Smooth muscle cell (in vitro differentiated cells): ENCODE data around the gene LENG1. TPM values are rescaled to one million over a fixed set of nuclear protein-coding genes. Genes with fewer than 3 reads are reported as not detected.

Experiments used
- DNase-seq: peaks from one replicate; lab custom pipeline; 2025; ENCODE audit not compliant: unreplicated experiment; lab: John Stamatoyannopoulos, UW
- H2AFZ ChIP-seq: fragments of 200-600 bp; sonication (generic); 2 replicates; pipeline ENCODE4 v1.6.0; 2016; ENCODE audit warnings: antibody characterized with exemption, low read depth, mild to moderate bottlenecking
- H3F3A ChIP-seq: fragments of 200-600 bp; sonication (generic); 2 replicates; pipeline ENCODE4 v1.6.0; 2017; ENCODE audit warnings: antibody characterized with exemption, low read depth
- H3K27ac ChIP-seq: fragments of 200-600 bp; sonication (generic); 2 replicates; pipeline ENCODE4 v1.5.1; 2016; ENCODE audit warnings: low read depth, mild to moderate bottlenecking
- H3K27me3 ChIP-seq: fragments of 200-600 bp; sonication (generic); 2 replicates; pipeline ENCODE4 v1.6.1; 2016; ENCODE audit warnings: low read depth, mild to moderate bottlenecking
- H3K36me3 ChIP-seq: fragments of 200-600 bp; sonication (generic); 2 replicates; pipeline ENCODE4 v1.5.1; 2016; ENCODE audit warnings: low read depth
- H3K4me1 ChIP-seq: fragments of 200-600 bp; sonication (generic); 2 replicates; pipeline ENCODE4 v1.5.1; 2016; ENCODE audit warnings: low read depth
- H3K4me2 ChIP-seq: fragments of 200-600 bp; sonication (generic); 2 replicates; pipeline ENCODE4 v1.6.0; 2016; ENCODE audit warnings: mild to moderate bottlenecking
- H3K4me3 ChIP-seq: fragments of 200-600 bp; sonication (generic); 2 replicates; pipeline ENCODE4 v1.5.1; 2016; ENCODE audit warnings: mild to moderate bottlenecking
- H3K79me2 ChIP-seq: fragments of 200-600 bp; sonication (generic); 2 replicates; pipeline ENCODE4 v1.6.0; 2016; ENCODE audit warnings: low read depth, mild to moderate bottlenecking
- H3K9ac ChIP-seq: fragments of 200-600 bp; sonication (generic); 2 replicates; pipeline ENCODE4 v1.6.0; 2016; ENCODE audit warnings: low read depth
- H3K9me3 ChIP-seq: fragments of 200-600 bp; sonication (generic); replicated peaks from 2 replicates; pipeline ENCODE4 v1.5.1; 2016; ENCODE audit warnings: low read depth
- H4K20me1 ChIP-seq: fragments of 200-600 bp; sonication (generic); 2 replicates; pipeline ENCODE4 v1.6.0; 2016; ENCODE audit warnings: low read depth
- CTCF ChIP-seq: fragments of 200-600 bp; sonication (generic); IDR thresholded peaks from 2 replicates; pipeline ENCODE4 v1.5.1; 2017; ENCODE audit warnings: borderline replicate concordance, mild to moderate bottlenecking, antibody characterized with exemption; ENCODE audit not compliant: insufficient read depth, poor library complexity, severe bottlenecking
- WGBS: methylation state at CpG from one replicate; pipeline ENCODE4 v1.1.7; 2016; ENCODE audit warnings: low lambda C conversion rate; 5-methylcytosine and 5-hydroxymethylcytosine counted together
- polyA plus RNA-seq: library from polyadenylated mRNA; unstranded; fragments of >200 nt; fragmentation: Nextera tagmentation; extraction: Ambion mirVana; gene quantifications from 2 replicates; pipeline ENCODE4 v1.2.1, GENCODE V29; 2016
- total RNA-seq: library from RNA; depleted of rRNA; stranded (reverse); fragments of >200 nt; gene quantifications from 2 replicates; pipeline ENCODE4 v1.2.3, GENCODE V29; 2014

LENG1 gene
- total and polyA plus RNA-seq, 2 experiments from 2014 or later, result 10.9 to 14.1 TPM

GRCh38 chr19:54203151-54203611 lies 43.7 kb upstream of the LENG1 start:
- WGBS, result 50% methylated on average over 9 of the region's 9 CpGs
- no peak overlapping the region for H2AFZ ChIP-seq
- peak overlapping the region; percentile 96 for H3K9ac ChIP-seq
- H3K9me3 ChIP-seq, result no peaks in the 10 kb centered on the region
- peaks cover 62% of the 10 kb centered on the region for H3F3A ChIP-seq
- H3K4me1 ChIP-seq, result peaks cover 21% of the 10 kb centered on the region
- no peak overlapping the region for H3K27ac ChIP-seq
- H3K4me2 ChIP-seq, result peak overlapping the region; percentile 89
- H3K4me3 ChIP-seq, result peak overlapping the region; percentile 72
- H3K27me3 ChIP-seq, result no peaks in the 10 kb centered on the region
- H3K36me3 ChIP-seq, result no peaks in the 10 kb centered on the region
- TF ChIP-seq CTCF, result no peak
- peaks cover 61% of the 10 kb centered on the region for H3K79me2 ChIP-seq
- H4K20me1 ChIP-seq, result peaks cover 72% of the 10 kb centered on the region
- DNase-seq, result no peak

GRCh38 chr19:54201980-54202379 lies 42.5 kb upstream of the LENG1 start:
- Histone ChIP-seq H3K36me3 (no peaks in the 10 kb centered on the region), H3K27ac (no peak overlapping the region), H2AFZ (no peak overlapping the region), H3F3A (peaks cover 50% of the 10 kb centered on the region), H3K4me1 (peaks cover 18% of the 10 kb centered on the region), H3K9me3 (no peaks in the 10 kb centered on the region), H3K79me2 (peaks cover 61% of the 10 kb centered on the region), H3K9ac (peak overlapping the region; percentile 96), H3K27me3 (no peaks in the 10 kb centered on the region), H3K4me3 (peak overlapping the region; percentile 72), H3K4me2 (peak overlapping the region; percentile 89), H4K20me1 (peaks cover 60% of the 10 kb centered on the region)
- 62% methylated on average over 13 of the region's 13 CpGs for WGBS
- TF ChIP-seq CTCF, result no peak
- DNase-seq, result no peak

- H3K4me2 ChIP-seq, result peak overlapping the region; percentile 89
- peaks cover 18% of the 10 kb centered on the region for H3K4me1 ChIP-seq
- H3K79me2 ChIP-seq, result peaks cover 55% of the 10 kb centered on the region
- no peaks in the 10 kb centered on the region for H3K36me3 ChIP-seq
- H2AFZ ChIP-seq, result no peak overlapping the region
- H3F3A ChIP-seq, result peaks cover 42% of the 10 kb centered on the region
- H3K27ac ChIP-seq, result peak overlapping the region; percentile 93
- peaks cover 53% of the 10 kb centered on the region for H4K20me1 ChIP-seq
- peak overlapping the region; percentile 96 for H3K9ac ChIP-seq
- no peaks in the 10 kb centered on the region for H3K9me3 ChIP-seq
- WGBS, result 3% methylated on average over 28 of the region's 28 CpGs
- H3K27me3 ChIP-seq, result no peaks in the 10 kb centered on the region
- no peak for TF ChIP-seq CTCF
- peak overlapping the region; percentile 72 for H3K4me3 ChIP-seq
- no peak for DNase-seq
These were observed 41.7 kb upstream of the LENG1 start for GRCh38 chr19:54201172-54201701.

- no peak overlapping the region for H3K4me3 ChIP-seq
- no peak overlapping the region for H3K4me2 ChIP-seq
- H3K79me2 ChIP-seq, result peaks cover 37% of the 10 kb centered on the region
- H4K20me1 ChIP-seq, result peaks cover 34% of the 10 kb centered on the region
- no peak overlapping the region for H3K27ac ChIP-seq
- no peak for DNase-seq
- no peak overlapping the region for H3K9ac ChIP-seq
- no peaks in the 10 kb centered on the region for H3K36me3 ChIP-seq
- H3F3A ChIP-seq, result peaks cover 25% of the 10 kb centered on the region
- 87% methylated on average over 16 of the region's 16 CpGs for WGBS
- TF ChIP-seq CTCF, result no peak
- H3K9me3 ChIP-seq, result no peaks in the 10 kb centered on the region
- no peaks in the 10 kb centered on the region for H3K27me3 ChIP-seq
- peaks cover 18% of the 10 kb centered on the region for H3K4me1 ChIP-seq
- no peak overlapping the region for H2AFZ ChIP-seq
These were observed 39.9 kb upstream of the LENG1 start for GRCh38 chr19:54199401-54199800.
